GM18951 (cell line): Measurements from ENCODE around the gene COG8.
"Not testable (repeated sequence)": the region's sequence is repeated elsewhere in the genome, so short reads cannot be mapped to it uniquely, and the experiment has no call there.

ENCODE experiments used
- POLR2A ChIP-seq: IDR thresholded peaks from 4 replicates; pipeline ENCODE4 v1.6.1; 2011; ENCODE audit warnings: mild to moderate bottlenecking; ENCODE audit not compliant: insufficient read length, insufficient read depth; ENCODE audit errors: extremely low read depth
- in situ Hi-C: fragments of 300-500 bp; cut with MboI; formaldehyde crosslinking; loops from one replicate; pipeline ENCODE4 v1.12.0; 2022; ENCODE audit warnings: low sequenced_read_pairs, mixed read lengths, inconsistent platforms; ENCODE audit not compliant: unreplicated experiment

Gene COG8

GRCh38 chr16:69307856-69308255 lies 31.5 kb downstream of the COG8 start:
- no peak for TF ChIP-seq POLR2A
- in situ Hi-C loops: loop anchor here (10.0 kb wide), 1 partner anchor 153 kb away; no protein-coding TSS in a partner anchor

DNA sequence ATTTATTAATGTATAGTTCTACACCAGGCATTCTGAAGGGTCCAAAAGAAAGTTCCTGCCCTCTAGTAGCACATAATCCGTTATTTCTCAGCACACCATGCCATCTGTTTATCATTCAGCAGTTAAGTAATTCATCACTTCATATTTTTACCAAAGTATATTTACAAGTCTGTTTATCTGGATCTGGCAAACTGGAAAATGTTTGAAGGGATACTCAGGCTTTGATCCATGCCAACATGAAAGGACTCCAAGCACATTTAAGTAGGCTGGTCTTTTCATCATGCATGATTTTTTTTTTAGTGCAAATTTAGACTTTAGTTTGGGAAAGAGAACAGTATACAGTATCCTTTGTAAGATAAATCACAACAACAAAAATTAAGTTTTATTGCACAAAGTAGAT lies 32.3 kb downstream of the COG8 start:
- in situ Hi-C loops: loop anchor here (10.0 kb wide), 1 partner anchor 152 kb away; no protein-coding TSS in a partner anchor
- no peak for TF ChIP-seq POLR2A

- no peak for TF ChIP-seq POLR2A
- in situ Hi-C loops: loop anchor here (10.0 kb wide), 1 partner anchor 151 kb away; no protein-coding TSS in a partner anchor
Observed at GRCh38 chr16:69306031-69306430, 33.3 kb downstream of the COG8 start.

DNA sequence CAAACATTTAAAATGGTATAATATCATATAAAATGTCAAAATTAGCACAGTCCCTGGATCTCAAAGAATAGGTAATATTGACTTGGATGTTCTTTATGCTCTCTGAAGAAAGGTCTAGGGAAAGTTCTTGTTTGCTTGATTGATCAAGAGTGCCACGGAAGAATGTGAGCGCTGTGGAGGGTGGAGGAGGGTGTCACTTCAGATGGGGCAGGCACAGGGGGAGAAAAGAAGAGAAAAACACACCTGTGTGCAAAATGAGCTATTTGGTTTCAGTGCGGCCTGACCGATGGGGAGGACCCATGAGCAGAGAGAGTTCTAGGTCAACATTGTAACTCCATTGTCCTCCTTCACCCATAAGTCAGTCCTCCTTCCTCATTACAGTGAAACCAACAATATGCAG lies 37.1 kb downstream of the COG8 start:
- in situ Hi-C loops: loop anchor here (10.0 kb wide), 1 partner anchor 148 kb away; no protein-coding TSS in a partner anchor
- no peak for TF ChIP-seq POLR2A

DNA sequence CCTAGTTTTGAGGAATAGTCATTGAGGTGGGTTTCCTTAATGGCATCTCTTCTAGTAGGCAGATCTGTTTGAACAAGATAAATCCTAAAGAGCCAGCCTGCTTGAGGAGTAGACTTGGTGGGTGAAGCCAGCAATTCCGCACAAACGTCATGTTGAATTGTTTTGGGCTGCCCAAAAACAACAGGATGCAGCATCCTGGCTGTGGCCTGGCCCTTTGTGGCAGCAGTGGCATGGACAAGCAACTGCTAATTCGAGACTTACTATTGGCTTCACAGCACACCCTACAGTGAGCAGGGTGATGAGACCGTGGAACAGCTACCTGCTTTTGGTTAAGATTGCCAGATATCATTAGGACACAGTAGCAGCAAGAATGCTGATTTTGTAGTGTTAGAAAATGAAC lies 37.5 kb downstream of the COG8 start:
- TF ChIP-seq POLR2A: no peak
- in situ Hi-C loops: loop anchor here (10.0 kb wide), 1 partner anchor 147 kb away; no protein-coding TSS in a partner anchor

DNA sequence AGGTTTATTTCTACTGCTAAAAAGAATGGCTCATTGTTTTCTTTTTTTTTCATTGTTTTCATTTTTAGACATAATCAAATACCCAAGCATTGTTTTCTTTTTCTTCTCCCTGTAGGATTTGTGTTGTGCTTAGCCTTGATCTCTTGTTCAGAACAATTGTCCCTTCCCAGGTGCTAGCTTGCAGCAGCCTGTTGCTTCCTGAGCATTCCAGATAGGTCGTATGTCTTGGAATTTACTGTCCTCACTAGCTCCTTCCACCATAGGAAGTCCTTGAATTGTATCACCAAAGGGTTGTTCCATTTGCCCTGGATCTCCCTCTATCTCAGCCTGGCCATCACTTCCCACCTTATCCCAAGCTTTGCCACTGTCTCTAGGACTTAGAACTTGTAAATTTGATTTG lies 38.2 kb downstream of the COG8 start:
- TF ChIP-seq POLR2A: no peak
- in situ Hi-C loops: loop anchor here (10.0 kb wide), 1 partner anchor 146 kb away; no protein-coding TSS in a partner anchor

DNA sequence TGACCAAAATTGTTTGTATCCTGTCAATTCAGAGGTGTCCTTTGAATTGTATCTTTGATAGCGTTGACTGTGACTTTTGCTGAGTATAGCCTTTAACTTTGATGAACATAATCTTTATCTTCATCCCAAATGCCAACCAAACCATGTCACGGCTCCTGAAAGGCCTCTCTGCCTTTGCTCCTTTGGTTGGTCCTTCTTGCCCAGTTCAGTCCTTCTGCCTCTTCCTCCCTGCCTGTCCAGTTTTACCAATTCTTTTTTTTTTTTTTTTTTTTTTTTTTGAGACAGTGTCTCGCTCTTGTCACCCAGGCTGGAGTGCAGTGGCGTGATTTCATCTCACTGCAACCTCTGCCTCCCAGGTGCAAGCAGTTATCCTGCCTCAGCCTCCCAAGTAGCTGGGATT lies 41.1 kb downstream of the COG8 start:
- in situ Hi-C loops: no loop called here
- TF ChIP-seq POLR2A: no peak

DNA sequence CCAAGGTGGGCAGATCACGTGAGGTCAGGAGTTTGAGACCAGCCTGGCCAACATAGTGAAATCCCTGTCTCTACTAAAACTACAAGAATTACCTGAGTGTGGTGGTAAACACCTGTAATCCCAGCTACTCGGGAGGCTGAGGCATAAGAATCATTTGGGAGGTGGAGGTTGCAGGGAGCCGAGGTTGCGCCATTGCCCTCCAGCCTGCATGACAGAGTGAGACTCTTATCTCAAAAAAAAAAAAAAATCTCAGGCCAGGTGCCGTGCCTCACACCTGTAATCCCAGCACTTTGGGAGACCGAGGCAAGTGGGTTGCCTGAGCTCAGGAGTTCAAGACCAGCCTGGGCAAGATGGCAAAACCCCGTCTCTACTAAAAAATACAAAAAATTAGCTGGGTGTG lies 42.6 kb downstream of the COG8 start:
- in situ Hi-C loops: not testable (repeated sequence)

GRCh38 chr16:69294051-69294450 lies 45.3 kb downstream of the COG8 start:
- no peak for TF ChIP-seq POLR2A
- in situ Hi-C loops: no loop called here

DNA sequence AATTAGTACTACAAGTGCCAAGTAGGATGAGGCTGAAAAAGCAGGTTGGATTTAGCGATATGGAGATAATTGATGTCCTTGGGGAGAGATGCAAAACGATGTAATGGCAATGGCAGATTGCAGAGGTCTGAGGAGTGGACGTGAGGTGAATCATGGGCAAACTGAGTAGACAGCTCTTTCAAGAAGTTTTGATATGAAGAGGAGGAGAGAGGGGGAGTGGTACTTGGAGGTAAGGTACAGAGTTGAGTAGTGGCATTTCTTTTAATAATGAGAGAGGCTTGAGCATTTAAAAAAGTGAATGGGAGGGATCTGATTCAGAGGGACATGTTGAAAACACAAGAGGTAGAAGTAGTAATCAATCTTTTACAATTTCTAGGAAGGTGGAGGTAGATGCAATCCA lies 46.0 kb downstream of the COG8 start:
- in situ Hi-C loops: no loop called here

GRCh38 chr16:69291657-69292056 lies 47.7 kb downstream of the COG8 start:
- in situ Hi-C loops: not testable (repeated sequence)

More for the DNA sequence above, 46.0 kb downstream of the COG8 start:
- no peak for TF ChIP-seq POLR2A

DNA sequence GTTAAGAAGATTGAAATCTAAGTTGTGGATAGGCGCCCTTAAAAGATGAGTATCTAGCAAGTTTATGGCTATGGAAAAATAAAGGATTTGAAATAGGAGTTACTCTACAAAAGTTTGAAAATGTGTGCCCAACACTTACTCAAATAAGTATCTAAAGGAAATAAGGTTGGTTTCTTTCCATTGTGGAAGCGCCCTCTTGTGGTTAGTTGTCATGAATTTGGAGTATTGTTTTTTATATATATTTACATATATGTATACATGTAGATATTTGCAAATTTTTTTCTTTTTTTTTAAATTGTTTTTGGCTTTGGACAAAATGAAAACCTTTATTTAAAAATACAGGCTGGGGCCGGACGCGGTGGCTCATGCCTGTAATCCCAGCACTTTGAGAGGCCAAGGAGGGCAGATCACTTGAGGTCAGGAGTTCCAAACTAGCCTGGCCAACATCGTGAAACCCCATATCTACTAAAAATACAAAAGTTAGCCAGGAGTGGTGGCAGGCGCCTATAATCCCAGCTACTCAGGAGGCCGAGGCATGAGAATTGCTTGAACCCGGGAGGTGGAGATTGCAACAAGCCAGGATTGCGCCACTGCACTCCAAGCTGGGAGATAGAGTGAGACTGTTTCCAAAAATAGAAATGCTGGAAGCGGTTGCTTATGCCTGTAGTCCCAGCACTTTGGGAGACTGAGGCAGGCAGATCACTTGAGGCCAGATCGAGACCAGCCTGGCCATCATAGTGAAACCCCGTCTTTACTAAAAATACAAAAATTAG lies 52.2 kb downstream of the COG8 start:
- no peak for TF ChIP-seq POLR2A
- in situ Hi-C loops: loop anchor here (10.0 kb wide), 1 partner anchor 142 kb away; no protein-coding TSS in a partner anchor

DNA sequence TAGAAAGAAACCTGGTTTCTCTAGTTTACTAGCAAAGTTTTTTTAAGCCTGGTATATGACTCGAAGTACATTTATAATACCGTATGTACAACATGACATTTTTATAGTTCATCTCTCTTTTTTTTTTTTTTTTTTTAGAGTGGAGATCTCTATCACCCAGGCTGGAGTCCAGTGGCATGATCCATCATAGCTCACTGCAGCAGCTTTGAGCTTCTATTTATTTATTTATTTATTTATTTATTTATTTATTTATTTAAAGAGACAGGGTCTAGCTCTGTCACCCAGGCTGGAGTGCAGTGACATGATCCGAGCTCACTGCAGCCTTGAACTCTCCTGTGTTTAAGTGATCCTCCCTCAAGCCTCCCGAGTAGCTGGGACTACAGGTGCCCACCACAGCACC lies 54.1 kb downstream of the COG8 start:
- in situ Hi-C loops: loop anchor here (10.0 kb wide), 1 partner anchor 140 kb away; no protein-coding TSS in a partner anchor
- no peak for TF ChIP-seq POLR2A

DNA sequence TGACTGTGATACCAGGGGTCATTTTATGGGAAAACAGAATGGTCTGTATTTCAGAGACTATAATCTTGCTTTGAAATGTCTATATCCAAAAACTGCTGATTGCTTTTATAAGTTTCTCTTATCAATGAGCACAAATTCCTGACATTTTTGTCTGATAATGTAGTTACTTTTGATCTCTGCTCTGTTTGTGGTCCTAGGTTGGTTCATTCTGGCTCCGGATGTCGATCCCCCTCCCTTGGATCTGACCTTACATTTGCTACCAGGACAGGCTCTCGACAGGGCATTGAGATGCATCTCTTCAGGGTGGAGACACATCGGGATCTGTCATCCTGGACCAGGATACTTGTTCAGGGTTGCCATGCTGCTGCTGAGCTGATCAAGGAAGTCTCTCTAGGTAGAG lies 55.5 kb downstream of the COG8 start:
- no peak for TF ChIP-seq POLR2A
- in situ Hi-C loops: loop anchor here (10.0 kb wide), 1 partner anchor 139 kb away; no protein-coding TSS in a partner anchor
